GM06990 (cell line): Measurements from ENCODE around the gene ST6GAL1.

ENCODE experiments used
- DNase-seq: peaks from one replicate; pipeline ENCODE4 v3.0.0-alpha.2; 2011; ENCODE audit not compliant: insufficient read length; ENCODE audit errors: extremely low read depth
- H3K27me3 ChIP-seq: replicated peaks from 2 replicates; pipeline ENCODE4 v1.6.0; 2011; ENCODE audit warnings: low read length; ENCODE audit not compliant: control insufficient read depth, insufficient read depth
- H3K36me3 ChIP-seq: 2 replicates; pipeline ENCODE4 v1.5.1; 2011; ENCODE audit warnings: low read length; ENCODE audit not compliant: control insufficient read depth, insufficient read depth
- H3K4me3 ChIP-seq: replicated peaks from 2 replicates; pipeline ENCODE4 v1.5.1; 2011; ENCODE audit warnings: low read depth, mild to moderate bottlenecking, control low read depth, low read length
- CTCF ChIP-seq: IDR thresholded peaks from 2 replicates; pipeline ENCODE4 v1.5.1; 2011; ENCODE audit warnings: low read length, control low read depth, mild to moderate bottlenecking, inconsistent platforms; ENCODE audit not compliant: insufficient read depth, poor library complexity, severe bottlenecking

Gene ST6GAL1

DNA sequence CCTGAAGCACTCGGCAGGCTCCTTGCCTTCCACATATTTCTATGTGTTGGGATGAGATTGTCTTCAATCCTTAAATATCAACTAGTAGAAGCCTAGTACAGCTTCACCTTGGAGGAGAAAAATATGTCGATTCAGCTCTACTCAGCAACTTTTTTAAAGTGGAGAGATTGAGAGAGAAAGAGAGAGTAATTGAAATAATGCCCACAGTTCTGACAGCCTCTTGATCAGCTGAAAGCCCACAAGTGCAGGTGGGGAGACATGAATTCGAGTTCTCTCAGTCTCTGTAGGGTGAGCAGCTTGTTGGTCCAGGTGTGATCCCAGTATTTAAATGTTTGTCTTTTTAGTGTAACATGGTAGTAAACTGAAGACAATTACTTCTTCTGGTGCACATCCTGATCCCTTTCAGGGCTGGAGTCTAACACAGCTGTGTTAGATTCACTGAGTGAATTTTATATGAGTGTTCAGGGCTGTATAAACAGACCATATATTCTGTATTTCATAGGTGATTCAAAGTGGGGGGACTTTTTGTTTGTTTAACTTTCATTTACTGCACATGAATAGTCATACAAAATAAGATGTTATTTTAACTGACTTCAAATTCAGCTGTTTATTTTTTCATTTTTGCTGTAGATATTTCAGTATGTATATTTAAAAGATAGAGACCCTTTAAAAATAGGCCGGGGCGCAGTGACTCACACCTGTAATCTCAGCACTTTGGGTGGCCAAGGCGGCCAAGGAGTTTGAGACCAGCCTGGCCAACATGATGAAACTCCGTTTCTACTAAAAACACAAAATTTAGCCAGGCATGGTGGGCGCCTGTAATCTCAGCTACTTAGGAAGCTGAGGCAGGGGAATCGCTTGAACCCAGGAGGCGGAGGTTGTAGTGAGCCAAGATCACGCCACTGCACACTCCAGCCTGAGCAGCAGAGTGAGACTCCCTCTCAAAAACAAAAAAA lies 64.0 kb downstream of the ST6GAL1 start:
- Histone ChIP-seq H3K4me3 (no peak overlapping the region), H3K36me3 (peaks cover 3% of the 10 kb centered on the region), H3K27me3 (no peaks in the 10 kb centered on the region)
- TF ChIP-seq CTCF: no peak
- no peak for DNase-seq

GRCh38 chr3:186996356-186996755 lies 66.0 kb downstream of the ST6GAL1 start:
- TF ChIP-seq CTCF: no peak
- peak overlapping the region; percentile 68 for H3K4me3 ChIP-seq
- peaks cover 2% of the 10 kb centered on the region for H3K36me3 ChIP-seq
- no peaks in the 10 kb centered on the region for H3K27me3 ChIP-seq
- DNase-seq: no peak

GRCh38 chr3:186997061-186997460 lies 66.7 kb downstream of the ST6GAL1 start:
- DNase-seq: no peak
- Histone ChIP-seq H3K27me3 (no peaks in the 10 kb centered on the region), H3K36me3 (peaks cover 2% of the 10 kb centered on the region), H3K4me3 (peak overlapping the region; percentile 68)
- TF ChIP-seq CTCF: no peak

DNA sequence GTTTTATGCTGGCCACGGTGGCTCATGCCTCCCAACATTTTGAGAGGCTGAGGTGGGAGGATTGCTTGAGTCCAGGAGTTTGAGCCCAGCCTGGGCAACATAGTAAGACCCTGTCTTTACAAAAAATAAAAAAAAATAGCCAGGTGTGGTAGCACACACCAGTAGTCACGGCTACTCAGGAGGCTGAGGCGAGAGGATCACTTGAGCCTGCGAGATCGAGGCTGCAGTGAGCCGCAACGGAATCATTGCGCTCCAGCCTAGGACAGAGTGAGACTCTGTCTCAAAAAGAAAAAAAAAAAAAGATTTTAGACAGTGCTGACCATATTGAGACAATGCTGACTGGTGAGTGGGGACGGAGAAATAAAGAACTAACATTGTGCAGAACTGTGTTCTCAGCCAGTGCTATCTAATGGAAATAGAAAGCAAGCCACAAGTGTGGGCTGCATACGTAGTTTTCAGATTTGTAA lies 67.2 kb downstream of the ST6GAL1 start:
- no peak for DNase-seq
- Histone ChIP-seq H3K4me3 (peak overlapping the region; percentile 68), H3K36me3 (peaks cover 2% of the 10 kb centered on the region), H3K27me3 (no peaks in the 10 kb centered on the region)
- TF ChIP-seq CTCF: no peak

DNA sequence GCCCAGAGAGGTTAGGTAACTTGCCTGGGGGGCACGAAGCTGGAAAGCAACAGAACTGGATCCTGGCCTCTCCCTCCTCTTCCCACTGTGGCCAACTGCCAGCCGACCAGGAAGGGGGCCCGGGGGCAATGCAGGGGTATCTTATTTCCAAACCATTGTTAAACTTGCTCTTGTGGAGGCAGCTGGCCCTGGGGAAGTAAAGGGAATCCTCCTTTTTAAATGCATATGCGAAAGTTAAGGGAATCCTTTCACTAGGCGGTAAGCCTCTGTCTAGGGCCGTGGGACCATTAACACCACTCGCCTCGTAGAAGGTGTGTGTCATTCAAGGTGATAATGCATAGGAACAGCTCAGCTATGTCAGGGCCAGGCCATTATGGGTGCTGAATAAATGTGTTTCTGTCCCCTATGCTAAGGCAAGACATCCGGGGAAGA lies 68.6 kb downstream of the ST6GAL1 start:
- TF ChIP-seq CTCF: no peak
- Histone ChIP-seq H3K36me3 (peaks cover 2% of the 10 kb centered on the region), H3K4me3 (peak overlapping the region; percentile 68), H3K27me3 (no peaks in the 10 kb centered on the region)
- no peak for DNase-seq
